GM21381 (cell line): ENCODE measurements around the gene CCDC116.
"Not testable (repeated sequence)": the region's sequence is repeated elsewhere in the genome, so short reads cannot be mapped to it uniquely, and the experiment has no call there.

Experiments used
- ATAC-seq: cut with Tn5 transposase; IDR thresholded peaks from one replicate; pipeline ENCODE4 v1.9.1; 2021; ENCODE audit warnings: mild to moderate bottlenecking, moderate library complexity; ENCODE audit not compliant: unreplicated experiment

The CCDC116 gene

DNA sequence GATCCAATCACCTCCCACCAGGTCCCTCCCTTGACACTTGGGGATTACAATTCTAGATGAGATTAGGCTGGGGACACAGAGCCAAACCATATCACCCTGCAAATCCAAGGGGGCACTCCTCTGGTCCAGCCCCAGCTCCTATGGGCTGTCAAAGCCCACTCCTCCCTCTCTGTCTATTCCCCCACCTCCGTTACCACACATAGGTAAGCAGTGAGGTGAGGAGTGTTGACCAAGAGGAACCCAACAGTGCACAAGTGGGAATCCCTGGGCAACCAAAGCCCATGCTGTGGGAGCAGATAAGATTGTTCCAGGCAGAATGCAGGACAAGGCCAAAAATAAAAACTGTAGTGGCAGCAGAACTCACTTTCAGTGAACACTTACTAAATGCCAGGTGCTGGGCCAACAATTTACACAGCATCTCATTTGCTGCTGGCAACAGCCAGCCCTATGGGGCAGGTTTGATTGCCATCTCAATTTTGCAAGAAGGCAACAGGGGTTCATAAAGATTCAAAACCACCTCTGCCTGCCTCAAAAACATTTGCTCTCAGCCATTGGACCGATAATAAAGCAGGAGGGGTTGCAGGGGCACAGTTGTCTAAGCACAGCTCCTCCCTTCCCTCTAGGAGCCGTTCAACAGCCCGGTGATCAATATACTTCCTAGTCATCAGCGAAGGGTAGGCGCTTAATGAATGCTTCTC lies 18.4 kb downstream of the CCDC116 start:
- ATAC-seq: peak; percentile 3

DNA sequence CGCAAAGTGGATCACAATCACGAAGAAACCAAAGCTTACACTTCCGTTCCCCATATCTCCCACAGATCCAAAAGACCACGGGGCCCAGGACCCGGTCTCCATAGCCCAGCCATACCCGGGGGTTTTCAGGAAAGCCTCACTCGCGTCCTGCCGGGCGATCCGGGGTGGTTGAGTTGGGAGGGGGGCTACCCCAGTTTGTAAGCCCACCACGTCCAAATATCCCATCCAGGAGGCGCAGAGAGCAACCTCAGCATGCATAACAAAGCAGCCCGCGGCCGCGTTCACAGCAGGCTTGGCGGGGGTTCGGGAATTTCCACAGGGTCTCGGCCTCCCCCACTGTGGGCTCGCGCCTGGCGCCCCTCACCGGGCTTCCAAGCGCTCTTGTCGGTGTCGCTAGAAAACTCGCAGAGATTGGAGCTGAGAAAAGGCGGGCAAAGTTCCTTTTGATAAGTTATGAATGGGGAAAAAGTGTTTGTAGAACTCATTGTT lies 19.0 kb downstream of the CCDC116 start:
- peak; percentile 21 for ATAC-seq

DNA sequence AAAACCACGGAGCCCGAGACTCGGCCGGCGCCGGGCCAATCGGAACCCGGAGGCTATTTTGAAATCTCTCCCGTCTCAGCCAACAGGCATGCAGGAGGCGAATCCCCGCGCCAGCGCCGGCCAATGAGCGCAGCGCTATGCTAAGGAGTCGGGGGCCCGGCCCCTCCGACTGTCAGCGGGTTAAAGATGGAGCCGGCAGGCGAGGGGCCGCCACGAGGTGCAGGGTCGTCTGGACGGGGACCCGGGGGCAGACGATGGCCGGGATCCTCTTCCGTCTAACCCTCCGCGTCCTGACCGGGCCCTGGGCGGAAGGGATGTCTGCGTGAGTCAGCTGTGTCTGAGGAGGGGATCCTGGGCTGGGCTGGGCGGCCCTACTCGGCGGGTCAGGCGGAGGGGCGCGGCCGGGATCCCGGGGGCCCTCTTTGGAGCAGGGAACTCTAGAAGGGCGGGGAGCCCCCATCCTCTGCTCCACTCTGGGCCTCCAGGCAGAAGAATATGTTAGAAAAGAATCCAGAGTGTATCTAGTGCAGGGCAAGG lies 19.5 kb downstream of the CCDC116 start:
- ATAC-seq: peak; percentile 83

DNA sequence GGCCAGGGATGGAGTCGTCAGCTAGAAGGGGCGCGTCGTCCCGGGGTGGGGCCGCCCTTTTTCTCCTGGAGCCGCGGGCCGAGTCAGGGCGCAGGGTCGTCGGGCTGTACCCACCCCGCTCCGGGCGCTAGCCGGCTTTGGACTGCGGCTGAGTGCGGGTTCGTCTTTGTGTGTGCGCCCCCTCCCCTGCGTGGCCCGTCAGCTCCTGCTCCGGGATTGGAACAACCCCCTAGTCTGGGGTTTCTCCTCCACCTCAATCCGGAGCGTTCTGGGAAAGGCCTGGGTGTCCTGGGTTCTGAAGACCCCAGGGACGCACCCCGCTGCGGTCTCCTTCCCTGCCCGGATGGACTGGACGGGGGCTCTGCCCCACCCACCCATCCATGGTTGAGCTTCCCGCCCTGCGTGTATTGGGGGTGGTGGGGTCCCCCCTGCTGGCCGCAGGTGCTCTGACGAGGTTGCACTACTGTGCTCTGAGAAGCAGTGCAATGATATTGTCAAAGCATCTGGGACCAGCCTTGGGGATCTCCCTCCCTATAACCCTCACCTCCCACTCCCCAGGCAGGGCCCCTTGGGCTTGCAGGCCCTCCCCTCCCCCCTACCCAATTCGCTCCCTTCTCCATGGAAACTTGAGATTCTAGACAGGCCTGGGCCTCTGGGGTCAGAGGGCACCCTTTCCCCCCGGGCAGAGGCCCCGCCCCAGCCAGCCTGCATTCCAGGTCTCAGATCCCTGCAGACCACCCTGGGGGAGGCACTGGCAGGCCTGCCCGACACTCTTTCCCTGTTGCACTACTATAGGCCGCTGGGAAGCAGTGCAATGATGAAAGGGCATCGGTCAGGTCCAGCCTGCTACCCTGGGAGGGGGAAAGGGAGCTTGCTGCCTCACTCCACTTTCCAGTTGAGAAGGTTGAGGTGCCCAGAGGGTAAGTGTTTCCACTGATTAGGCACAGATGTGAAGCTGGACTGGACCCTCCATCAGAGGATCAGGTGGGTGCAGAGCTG lies 20.3 kb downstream of the CCDC116 start:
- no peak for ATAC-seq

DNA sequence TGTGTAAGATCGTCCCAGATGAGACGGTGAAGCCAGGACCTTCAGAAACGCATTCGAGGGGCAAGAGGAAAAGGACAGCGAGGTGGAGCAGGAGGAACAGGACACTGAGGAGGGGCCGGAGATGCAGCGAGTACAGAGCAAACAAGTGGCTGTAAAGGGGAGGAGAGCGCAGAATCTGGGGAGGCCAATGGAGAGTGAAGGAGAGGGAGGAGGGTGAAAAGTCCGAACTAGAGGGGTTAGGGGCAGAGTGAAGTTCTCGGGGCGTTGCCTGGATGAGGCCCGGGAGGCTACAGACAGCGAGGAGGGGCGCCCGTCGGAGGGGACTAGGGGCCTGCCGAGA lies 24.4 kb downstream of the CCDC116 start:
- no peak for ATAC-seq

DNA sequence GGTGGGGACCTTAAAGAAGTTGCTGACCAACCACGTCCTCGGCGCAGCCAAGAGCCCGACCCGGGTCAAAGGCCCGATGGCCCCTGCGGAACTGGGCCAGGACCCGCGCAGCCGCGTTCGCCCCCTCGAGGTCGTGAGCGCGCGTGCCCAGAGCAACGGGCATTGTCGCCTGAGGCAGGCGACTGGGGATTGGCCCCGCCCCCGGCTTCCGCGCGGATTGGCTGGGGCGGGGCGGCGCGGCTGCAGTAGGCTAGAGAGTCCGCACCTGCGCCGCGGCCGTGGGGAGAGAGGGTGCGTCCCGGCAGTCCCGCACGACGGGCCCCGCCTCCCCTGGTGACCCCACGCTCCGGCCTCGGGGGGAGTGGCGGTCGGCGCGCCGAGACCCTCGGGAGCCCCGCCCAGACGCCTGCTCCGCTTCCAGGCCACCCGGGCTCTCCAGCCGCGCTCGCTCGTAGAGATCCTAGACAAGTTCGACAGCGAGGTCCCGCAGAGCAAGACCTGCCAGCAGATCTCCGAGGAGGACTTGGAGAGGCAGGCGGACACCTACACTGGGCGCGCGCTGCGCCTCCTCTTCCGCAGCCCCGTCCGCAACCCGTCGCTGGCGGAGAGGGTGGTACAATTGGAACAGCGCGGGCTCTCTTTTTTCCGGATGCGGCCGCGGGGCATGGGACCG lies 24.9 kb downstream of the CCDC116 start:
- ATAC-seq: peak; percentile 71

DNA sequence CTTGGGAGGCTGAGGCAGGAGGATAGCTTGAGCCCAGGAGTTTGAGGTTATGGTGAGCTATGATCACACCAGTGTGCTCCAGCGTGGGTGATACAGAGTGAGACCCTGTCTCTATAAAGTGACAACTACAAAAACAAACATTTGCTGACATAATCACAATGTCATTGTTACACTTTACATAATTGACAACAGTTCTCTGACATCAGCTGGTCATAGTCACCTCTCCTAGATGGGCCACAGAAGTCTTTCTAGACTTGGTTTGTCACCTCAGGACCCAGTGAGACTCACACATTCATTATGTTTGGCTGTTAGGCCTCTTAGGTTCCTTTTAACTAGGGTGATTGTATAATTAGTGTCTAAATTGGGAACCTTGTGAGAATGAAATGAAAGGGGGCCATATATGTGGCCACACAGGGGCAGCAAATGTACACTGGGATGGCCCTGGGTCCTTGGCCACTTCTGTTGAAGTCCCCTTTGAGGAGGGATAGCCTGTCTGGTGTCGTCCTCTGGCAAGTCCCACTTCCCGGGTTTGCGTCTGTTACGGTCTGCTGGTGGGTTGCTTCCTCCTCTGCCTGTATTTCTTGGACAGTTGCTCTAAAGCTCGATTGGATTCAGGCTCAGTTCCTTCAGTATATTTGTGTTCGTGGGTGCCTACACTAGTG lies 27.4 kb downstream of the CCDC116 start:
- no peak for ATAC-seq

DNA sequence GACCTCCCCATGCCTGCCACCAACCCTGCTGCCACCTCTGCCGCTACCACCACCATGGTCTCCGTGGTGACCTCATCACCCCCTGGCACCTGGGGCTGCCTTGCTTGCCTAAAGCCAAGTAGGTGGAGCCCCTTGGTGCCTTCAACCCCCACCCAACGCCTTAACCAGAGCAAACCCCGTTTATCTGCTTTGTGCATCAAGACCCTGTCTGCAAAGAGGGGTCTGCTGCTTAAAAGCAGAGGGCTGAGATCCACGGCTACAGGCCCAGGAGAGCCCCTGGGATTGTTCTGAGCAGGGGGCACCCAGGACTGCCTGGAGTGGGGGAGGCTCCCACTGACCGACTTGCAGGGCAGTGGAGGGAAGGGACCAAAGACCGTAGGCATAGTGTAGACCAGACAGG lies 28.3 kb downstream of the CCDC116 start:
- ATAC-seq: no peak

DNA sequence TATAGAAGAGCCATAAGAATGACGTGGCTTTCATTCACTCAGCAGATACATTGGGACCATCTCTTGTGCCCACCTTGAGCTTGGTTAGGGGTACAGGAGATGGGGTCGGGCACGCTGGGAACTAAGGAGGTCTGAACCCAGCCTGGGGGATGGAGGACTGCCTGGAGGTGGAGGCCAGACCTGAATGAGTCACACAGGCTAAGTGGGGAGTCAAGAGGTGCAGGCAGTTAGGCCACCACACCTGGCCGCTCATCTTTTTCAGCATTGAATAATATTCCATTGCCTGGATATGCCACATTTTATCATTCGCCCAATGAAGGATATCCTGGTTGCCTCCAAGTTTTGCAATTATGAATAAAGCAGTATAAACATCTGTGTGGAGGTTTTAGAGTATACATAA lies 29.4 kb downstream of the CCDC116 start:
- no peak for ATAC-seq

DNA sequence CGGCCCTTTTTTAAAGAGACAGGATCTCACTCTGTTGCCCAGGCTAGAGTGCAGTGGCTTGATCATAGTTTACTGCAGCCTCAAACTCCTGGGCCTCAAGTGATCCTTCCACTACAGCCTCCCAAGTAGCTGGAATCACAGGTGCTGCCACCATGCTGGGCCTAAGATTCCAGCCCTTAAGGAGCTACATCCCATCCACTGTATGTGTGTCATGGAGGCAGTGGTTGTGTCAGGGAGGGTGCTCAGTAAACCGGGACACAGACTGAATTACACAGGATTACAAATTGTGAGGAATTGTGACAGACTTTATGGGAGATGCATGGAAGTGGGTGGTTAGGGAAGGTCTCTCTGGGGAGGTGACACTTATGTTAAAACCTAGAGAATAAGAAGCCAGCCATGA lies 31.2 kb downstream of the CCDC116 start:
- ATAC-seq: no peak

DNA sequence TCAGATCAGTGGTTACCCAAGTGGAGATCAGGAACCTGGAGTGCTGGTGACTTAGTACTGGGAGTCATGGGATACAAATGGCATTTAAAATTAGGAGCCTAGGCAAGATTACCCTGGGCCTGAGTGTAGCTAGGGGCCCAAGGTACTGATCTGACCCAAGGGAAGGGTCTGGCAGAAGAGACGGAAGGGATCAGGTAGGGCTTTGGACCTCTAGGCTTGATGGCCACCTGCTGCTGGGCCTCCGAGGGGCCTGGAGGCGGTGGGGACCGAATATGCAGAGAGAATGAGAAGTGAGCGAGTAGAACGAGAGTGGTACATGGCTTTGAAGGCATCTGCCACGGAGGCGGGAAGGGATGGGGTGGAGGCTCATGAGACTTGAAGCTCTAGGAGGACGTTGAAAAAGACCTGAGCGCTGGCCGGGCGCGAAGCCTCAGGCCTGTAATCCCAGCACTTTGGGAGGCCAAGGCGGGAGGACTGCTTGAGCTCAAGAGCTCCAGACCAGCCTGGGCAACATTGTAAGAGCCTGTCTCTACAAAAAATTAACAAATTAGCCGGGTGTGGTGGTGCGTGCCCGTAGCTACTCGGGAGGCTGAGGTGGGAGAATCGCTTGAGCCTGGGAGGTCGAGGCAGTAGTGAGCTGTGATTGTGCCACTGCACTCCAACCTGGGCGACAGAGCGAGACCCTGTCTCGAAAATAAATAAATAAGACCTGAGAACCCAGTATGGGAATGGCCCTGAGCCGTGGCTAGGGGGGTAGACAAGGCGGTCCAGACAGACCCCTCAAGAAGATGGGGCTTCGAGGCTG lies 32.7 kb downstream of the CCDC116 start:
- ATAC-seq: no peak

DNA sequence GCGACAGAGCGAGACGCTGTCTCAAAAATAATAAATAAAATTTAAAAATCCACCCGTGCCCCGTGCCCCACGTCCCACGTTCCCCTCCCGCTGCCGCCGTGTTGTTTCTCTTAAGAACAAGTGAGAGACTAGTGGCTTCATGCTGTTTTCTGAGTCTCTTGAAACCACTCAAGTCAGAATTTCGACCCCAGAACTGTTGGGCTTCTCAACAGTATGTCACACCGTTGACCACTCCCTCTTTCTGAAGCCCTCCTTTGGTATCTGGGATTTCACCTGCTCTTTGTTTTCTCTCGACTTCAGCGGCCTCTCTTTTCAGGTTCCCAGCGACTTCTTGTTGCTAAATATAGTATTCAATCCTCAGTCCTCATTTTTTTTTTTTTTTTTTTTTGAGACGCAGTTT lies 34.2 kb downstream of the CCDC116 start:
- ATAC-seq: no peak

DNA sequence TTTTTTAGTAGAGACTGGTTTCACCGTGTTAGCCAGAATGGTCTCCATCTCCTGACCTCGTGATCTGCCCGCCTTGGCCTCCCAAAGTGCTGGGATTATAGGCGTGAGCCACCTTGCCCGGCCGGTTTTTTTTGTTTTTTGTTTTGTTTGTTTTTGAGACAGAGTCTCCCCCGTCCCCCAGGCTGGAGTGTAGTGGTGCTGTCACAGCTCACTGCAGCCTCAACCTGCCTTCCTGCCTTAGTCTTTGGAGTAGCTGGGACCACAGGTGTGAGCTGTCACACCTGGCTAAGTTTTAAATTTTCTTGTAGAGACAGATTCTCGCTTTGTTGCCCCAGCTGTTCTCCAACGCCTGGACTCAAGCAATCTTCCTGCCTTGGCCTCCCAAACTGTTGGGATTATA lies 36.5 kb downstream of the CCDC116 start:
- no peak for ATAC-seq

DNA sequence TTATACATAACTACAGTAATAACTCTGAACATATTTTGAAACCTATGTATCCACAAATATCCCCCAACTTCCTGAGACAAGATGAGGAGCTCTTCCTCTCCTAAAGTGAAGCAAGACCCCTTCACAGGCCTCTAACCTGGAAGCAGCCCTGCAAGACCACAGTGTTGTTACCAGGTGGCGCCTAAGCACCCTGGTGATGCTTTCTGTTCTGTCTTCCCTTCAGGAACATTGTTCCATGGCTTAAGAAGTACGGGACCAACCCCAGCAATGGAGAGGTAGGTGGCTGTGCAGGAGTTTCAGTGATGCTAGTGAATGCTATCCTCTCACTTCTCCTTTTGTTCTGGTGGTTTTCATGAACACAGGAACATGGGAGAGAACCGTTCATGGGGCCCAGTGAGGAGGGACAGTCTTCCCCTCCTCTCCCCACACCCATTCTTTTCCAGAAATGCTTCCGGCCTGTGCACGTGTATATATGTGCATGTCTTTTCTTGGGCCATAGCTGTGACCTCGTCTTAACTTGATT lies 39.6 kb downstream of the CCDC116 start:
- no peak for ATAC-seq

DNA sequence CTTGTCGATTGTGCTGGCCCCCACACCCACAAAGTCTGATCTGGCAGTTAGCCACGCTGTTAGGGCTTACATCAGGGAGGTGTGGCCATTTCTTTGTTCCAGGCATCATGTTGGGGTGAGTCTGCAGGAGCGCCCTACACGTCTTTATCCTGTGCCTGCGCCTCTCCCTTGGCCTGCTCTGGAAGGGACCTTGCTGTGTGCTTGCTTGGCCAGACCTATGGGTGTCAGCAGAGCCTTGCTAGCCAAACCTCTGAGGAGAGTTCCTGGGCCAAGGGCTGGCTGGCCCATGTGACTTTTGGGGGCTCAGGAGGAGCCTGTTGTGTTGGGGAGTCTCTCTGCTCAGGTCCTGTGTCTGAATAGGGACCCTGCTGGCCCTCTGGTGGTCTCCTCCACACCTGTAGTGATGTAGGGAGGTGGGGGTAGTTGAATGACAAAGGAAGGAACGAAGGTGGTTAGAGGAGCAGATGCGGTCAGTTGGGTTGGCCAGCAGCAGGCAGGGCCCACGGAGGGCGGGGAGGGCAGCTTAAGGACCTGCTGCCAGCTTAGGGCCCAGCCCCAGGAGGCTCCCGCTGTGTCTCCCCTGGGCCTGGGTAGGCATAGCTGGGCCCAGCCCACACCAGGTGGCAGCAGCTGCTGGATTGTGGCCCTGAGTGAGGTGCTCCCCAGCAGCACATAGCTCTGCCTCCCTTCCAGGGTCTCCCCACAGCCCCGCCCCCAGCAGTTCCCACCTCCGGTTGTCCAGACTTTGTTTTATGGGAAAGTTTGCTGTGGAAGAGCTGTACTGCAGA lies 41.2 kb downstream of the CCDC116 start:
- no peak for ATAC-seq

DNA sequence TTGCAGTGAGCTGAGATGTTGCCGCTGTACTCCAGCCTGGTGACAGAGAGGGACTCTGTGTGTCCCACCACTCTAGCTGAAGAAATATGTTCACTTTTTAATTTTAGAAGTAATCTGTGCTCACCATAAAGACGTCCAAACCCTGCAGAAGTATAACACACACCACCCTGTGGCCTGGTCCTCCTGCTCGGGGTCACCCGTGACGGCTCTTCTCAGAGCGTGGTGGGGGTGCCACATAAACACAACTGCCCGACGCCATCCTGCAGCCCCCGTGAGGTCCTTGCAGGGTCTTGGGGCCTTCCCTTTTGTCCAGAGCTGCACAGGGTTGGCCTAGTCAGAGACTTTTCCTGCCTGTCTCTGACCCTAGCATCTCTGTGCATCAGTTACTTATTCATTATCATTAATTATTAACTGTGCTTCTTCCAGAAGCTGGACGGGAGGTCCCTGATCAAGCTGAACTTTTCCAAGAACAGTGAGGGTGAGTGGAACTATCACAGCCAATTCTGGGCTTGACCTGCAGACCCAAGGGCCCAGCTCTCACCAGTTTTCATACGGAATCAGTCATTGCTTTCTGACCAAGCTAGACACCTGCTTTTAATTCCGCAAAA lies 42.2 kb downstream of the CCDC116 start:
- no peak for ATAC-seq

DNA sequence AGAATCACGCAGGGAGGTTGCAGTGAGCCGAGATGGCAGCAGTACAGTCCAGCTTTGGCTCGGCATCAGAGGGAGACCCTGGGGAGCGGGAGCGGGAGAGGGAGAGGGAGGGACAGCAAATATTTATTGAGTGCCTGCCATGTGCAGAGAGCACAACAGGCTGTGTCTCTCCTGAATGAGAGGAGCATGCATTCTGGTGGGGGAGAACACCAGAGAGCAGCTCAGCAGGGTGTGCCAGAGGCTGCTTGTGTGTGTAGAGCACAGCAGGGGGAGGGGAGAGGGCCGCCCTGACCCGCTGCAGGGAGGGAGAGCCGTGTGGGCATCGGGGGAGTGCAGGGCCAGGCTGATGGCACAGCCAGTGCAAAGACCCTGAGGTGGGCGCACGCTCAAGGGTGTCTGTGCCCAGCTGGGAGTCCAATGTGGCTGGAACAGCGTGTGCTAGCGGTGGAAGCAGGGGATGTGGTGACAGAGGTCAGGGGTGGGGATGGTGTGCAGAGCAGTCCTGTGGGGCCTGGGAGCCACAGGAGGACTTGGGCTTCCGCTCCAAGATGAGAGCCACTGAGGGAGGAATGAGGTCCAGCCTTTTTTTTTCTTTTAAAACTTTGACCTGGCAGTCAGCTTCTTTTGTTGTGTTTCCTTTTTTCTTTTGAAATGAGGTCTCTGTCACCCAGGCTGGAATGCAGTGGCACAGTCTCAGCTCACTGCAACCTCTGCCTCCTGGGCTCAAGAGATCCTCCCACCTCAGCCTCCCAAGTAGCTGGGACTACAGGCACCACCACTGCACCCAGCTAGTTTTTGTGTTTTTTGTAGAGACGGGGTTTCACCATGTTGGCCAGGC lies 45.3 kb downstream of the CCDC116 start:
- ATAC-seq: no peak

DNA sequence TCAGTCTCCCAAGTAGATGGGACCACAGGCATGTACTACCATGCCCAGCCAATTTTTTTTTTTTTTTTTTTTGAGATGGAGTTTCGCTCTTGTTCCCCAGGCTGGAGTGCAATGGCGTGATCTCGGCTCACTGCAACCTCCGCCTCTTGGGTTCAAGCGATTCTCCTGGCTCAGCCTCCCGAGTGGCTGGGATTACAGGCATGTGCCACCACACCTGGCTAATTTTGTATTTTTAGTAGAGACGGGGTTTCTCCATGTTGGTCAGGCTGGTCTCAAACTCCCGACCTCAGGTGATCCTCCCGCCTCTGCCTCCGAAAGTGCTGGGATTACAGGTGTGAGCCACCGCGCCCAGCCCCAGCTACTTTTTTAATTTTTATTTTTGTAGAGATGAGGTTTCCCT lies 46.3 kb downstream of the CCDC116 start:
- not testable (repeated sequence) for ATAC-seq
